ENCODE results near the gene EDN2.

EDN2 gene

DNA sequence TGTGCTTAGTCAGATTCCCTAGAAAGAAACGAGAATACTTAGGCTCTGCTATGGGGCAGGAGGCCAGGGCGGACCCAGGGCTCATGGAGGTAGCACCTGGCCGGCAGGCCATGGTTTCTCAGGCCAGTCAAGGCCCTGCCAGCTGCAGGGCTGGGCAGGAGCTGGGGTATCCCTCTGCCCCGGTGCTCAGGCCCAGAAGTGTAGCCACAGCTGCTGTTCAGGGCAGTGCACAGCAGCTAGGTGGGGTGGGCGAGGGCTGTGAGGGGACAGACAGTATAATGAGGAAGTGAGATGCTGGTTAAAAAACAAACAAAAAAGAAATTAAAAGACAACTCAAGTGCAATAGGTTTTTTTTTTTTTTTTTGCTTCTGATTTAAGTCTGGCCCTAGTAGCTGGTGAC lies 34.0 kb upstream of the EDN2 start:
- DNase-seq, result no peak

- DNase-seq, result no peak
Observed at GRCh38 chr1:41517062-41517438, 32.6 kb upstream of the EDN2 start.

DNA sequence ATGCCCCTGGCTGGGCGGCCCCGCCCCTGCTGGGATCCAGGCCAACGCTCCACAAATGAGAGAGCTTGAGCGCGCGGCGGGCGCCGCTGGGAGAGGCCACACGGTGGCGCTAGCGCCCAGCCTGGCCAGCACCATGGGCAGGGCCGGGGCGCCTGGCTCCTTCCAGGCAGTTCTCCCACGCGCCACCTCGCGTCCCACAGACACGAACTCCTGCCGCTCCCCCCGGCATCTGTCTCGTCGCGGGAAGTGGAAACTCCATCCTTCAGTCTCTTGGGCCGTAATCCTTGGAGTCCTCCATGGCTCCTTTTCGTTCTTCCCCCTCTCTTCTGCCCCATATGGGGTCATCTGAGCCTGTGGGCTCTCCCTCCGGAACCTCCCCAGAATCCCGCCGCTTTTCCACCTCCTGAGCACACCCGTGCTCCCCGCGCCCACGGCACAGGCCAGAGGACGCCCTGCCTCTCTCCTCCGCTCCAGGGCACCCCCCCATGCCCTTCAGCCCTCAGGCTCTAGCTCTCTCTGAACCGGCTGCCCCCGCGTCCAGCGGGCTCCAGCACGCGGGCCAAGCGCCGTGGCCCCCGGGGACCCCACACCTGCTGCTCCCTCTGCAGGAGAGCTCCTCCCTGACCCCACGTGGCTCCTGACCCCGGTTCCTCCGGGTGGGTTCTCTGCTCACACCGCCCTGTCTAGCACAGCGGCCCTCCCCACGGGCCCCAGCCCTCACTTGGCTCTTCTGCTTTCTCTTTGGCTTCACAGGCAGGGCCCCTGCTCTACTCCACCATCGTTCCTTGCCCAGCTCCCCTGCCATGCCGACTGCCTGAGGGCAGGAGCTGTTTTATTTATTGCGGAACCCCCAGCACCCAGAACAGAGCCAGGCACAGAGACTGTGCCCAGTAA lies 31.9 kb upstream of the EDN2 start:
- DNase-seq, result peak; percentile 14 to 98 (median 85)

GRCh38 chr1:41515778-41516167 lies 31.3 kb upstream of the EDN2 start:
- no peak for DNase-seq

GRCh38 chr1:41515131-41515678 lies 30.7 kb upstream of the EDN2 start:
- peak in 51 of 56 donors; percentile 13 to 86 (median 69) for DNase-seq

DNA sequence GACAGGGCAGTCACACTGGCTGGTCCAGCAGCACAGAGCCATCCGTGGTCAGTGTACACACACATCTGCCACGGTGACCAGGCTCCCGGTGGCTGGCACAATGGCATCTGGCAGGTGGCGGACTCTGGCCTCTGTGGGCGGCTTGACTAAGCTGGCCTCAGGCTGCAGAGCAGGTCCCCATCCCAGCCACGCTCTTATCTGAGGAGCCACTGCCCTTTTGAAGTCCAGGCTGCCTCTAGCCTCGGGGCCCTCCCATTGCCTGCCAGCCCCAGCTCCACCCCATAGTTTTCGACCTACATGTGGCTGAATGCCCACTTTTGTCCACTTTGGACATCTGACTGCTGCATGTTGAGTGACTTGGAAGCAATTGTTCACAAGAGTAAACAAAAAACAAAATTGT lies 29.9 kb upstream of the EDN2 start:
- peak in 1 of 56 donors; percentile 19 for DNase-seq

DNA sequence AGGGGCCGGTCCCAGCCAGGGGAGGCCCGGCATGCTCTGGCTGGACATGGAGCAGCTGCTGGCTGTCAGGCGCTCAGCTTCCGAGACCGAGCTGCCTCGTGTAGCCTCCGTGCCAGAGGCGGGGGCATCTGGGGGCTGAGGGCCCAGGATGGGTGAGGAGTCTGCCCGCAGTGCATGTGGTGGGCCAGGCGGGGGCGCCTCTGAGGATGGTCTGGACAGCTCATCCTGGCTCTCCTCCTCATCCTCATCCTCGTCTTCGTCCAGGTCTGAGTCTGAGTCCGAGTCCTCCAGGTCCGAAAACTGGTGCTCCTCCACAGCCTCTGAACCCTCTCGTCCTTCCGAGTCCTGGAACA lies 28.9 kb upstream of the EDN2 start:
- DNase-seq, result peak in 1 of 56 donors; percentile 8

GRCh38 chr1:41512701-41513382 lies 28.4 kb upstream of the EDN2 start:
- no peak for DNase-seq

- DNase-seq, result no peak
Observed at GRCh38 chr1:41511239-41511540, 26.7 kb upstream of the EDN2 start.

DNA sequence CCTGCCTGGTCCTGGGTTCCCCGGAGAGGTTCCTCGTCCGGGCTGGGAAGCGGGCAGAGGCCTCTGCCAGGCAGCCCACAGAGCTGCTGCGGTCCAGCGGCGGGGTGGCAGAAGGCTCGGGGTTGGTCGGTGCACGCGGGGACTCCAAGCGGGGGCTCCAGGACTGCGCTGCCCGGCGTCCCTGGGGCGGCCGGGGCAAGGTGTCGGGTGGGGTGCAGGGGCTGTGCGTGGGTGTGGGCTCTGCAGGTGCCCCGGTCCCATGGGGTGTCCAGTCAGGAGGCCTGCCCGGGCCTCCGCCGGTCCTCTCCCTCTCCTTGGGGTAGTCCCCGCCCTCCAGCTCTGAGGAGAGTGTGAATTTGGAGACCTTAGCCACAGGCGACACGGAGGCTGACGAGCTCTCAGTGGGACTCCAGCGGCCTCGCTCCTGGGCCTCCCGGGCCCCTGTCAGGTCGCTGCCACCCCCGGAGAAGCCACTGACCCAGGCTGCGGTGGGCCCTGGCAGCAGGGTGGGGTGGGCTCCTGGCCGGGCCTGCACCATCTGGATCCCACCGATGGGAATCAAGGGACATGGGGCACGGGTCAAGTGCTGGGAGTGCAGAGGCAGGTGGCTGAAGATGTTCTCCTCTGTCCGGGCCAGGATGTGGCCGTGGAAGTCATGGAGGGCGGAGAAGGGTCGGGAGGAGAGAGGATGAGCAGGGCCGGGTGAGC lies 26.2 kb upstream of the EDN2 start:
- DNase-seq, result no peak

GRCh38 chr1:41509270-41509671 lies 24.8 kb upstream of the EDN2 start:
- no peak for DNase-seq

- no peak for DNase-seq
Observed at GRCh38 chr1:41508290-41508689, 23.8 kb upstream of the EDN2 start.

DNA sequence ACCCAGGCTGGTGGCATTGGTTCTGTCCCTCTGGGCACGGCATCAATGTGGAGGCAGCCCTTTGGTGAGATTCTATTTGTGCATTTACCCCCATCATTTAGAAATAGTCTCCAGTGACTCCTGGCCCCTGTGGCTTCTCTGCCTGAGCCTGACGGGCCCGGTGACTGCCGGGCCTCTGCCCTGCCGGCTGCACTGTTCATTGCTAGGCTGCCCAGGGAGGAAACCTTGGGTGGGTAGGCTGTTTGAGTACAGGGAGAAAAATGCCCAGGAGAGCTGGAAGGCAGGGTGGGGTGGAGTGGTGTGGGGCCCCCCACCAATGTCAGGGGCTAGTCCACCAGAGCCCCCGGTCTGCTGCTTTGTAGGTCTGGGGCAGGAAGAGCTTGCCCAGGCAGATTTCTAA lies 23.4 kb upstream of the EDN2 start:
- no peak for DNase-seq

DNA sequence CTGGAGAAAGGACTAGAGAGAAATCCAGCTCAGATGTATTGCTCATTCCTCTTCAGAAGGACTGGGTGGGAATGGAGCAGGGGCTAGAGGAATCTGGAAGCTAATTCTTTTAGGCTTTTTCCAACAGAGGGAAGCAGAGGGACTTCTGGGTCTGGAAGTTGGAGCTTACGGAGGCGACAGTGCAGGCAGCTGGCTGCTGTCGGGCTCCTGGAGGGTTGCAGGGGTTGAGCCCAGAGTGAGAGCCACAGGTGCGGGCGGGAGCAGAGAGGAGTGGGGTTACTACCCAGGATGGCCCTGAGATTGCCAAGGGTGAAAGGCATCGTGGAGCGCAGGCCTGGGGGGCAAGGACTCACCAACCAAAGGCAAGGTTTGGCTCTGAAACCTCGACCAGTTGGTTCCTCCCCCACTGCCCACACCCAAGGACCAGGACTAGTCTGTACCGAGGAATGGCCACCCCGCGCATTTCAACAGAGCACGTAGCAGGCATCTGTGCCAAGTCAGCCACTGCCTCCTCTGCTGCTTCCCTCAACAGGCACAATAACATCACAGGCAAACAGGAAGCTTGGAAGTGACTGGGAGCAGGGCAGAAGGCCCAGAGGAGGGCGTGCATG lies 22.7 kb upstream of the EDN2 start:
- no peak for DNase-seq

DNA sequence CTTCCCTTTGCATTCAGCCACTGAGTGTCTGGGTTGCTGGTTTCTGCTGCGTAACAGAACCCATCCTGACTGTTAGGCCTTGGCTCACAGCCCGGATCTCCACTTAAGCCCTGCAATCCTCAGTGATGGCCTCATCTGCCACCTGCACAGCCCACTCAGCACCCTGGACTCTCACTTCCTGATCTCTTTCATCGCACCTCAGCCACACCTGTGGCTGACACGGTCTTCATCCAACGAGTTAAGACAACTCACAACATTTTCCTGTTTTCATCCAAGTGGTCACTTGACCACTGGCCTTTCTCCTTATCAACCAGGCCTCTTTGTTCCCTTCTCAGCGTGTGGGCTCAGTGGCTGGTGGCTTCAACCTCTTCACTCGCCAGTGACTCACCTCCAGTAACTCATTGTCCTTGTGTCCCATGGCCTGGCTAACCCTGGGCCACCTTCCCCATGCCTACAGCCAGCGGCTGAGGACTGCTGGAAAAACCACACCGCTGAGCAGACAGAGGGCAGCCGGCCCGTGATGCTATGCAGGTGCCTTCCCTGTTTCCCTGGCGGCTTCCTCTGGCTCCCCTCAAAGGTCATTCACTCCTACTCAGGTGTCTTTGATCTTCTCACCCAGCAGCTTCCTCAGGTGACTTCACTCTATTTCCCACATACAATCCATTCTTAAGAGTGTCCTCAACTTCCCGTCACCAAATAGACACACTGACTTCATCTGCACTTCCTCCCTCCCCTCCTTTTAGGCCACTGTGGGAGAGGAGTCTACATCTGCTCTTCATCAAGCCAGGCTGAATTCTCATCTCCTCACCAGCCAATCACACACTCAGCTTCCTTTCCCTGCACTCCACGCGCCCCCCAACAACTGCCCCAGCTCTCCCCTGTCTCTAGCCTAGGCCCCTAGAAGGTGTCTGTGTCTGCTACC lies 19.9 kb upstream of the EDN2 start:
- DNase-seq, result no peak

DNA sequence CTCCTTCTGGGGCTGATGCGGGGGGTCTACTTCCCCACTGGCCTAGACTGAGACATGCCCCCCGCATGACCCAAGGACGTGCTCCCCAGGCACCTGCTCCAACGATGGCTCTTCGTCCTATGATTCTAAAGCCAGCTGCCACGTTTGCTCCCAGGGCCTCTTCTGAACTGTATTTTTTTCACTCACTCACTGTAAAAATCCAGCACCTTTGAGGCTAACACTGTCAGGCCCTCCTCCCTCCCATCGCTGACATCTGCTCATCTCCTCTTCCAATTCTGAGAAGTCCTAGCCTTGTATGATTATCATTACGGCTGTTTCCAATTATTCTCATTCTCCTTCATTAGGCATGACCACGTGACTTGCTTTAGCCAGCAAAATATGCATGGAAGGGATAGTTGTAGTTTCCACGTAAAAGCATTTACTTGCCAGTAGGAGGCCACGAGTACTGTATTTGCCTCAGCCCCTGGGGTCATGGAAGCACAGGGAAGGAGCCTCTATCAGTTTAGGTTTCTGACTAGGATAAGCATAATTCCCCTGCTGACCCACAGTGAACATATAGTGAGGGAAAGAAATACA lies 19.1 kb upstream of the EDN2 start:
- no peak for DNase-seq

GRCh38 chr1:41502912-41503311 lies 18.4 kb upstream of the EDN2 start:
- DNase-seq, result no peak

- DNase-seq, result no peak
Observed at GRCh38 chr1:41501581-41501980, 17.1 kb upstream of the EDN2 start.

GRCh38 chr1:41500781-41501518 lies 16.5 kb upstream of the EDN2 start:
- no peak for DNase-seq

GRCh38 chr1:41500378-41500777 lies 15.9 kb upstream of the EDN2 start:
- DNase-seq, result no peak
